Activated CD8-positive, alpha-beta memory T cell treated with anti-CD3 and anti-CD28 coated beads for 1 hour (primary cell): ENCODE data around the gene TBX3.
A peak's percentile ranks its signal among the peaks of the same experiment; 100 is the strongest.

Experiments
- DNase-seq, 2 donors: peaks; one replicate each; pipeline ENCODE4 v3.0.0-alpha.2; 2020; ENCODE audit warnings: low read depth in 1 of 2; ENCODE audit errors: extremely low read depth in 1 of 2

TBX3 gene

GRCh38 chr12:114669401-114670290 is 14.3 kb downstream of the TBX3 start:
- DNase-seq, result no peak

- DNase-seq, result no peak
Observed at GRCh38 chr12:114668886-114669288, 15.1 kb downstream of the TBX3 start.

- DNase-seq, result no peak
Observed at GRCh38 chr12:114668151-114668885, 15.7 kb downstream of the TBX3 start.

- DNase-seq, result no peak
Observed at GRCh38 chr12:114667669-114668150, 16.3 kb downstream of the TBX3 start.

GRCh38 chr12:114666746-114667668 is 17.0 kb downstream of the TBX3 start:
- no peak for DNase-seq

- DNase-seq, result no peak
Observed at GRCh38 chr12:114665411-114666260, 18.3 kb downstream of the TBX3 start.

GRCh38 chr12:114664651-114665320 is 19.2 kb downstream of the TBX3 start:
- DNase-seq, result no peak

GRCh38 chr12:114662512-114663177 is 21.3 kb downstream of the TBX3 start:
- peak in 1 of 2 donors; percentile 37 for DNase-seq

GRCh38 chr12:114661245-114661644 is 22.7 kb downstream of the TBX3 start:
- no peak for DNase-seq

GRCh38 chr12:114659084-114659483 is 24.9 kb downstream of the TBX3 start:
- no peak for DNase-seq

- no peak for DNase-seq
Observed at GRCh38 chr12:114658002-114658441, 26.0 kb downstream of the TBX3 start.

- no peak for DNase-seq
Observed at GRCh38 chr12:114657597-114657920, 26.4 kb downstream of the TBX3 start.

GRCh38 chr12:114656906-114657596 is 26.9 kb downstream of the TBX3 start:
- no peak for DNase-seq

- no peak for DNase-seq
Observed at GRCh38 chr12:114655934-114656749, 27.8 kb downstream of the TBX3 start.

GRCh38 chr12:114649585-114649984 is 34.4 kb downstream of the TBX3 start:
- DNase-seq, result no peak

- DNase-seq, result no peak
Observed at GRCh38 chr12:114648711-114649110, 35.3 kb downstream of the TBX3 start.

GRCh38 chr12:114638790-114639435 is 45.1 kb downstream of the TBX3 start:
- DNase-seq, result no peak
